GM18499 (cell line): ENCODE data around the gene NOL8.

Experiments
- ATAC-seq: cut with Tn5 transposase; IDR thresholded peaks from one replicate; pipeline ENCODE4 v1.9.1; 2021; ENCODE audit warnings: moderate number of reproducible peaks; ENCODE audit not compliant: insufficient read depth, unreplicated experiment

Gene NOL8

GRCh38 chr9:92313624-92314012 lies 11.5 kb downstream of the NOL8 start:
- ATAC-seq: no peak

GRCh38 chr9:92312887-92313623 lies 12.1 kb downstream of the NOL8 start:
- ATAC-seq: no peak

GRCh38 chr9:92310562-92310961 lies 14.6 kb downstream of the NOL8 start:
- ATAC-seq: no peak

GRCh38 chr9:92308893-92309292 lies 16.3 kb downstream of the NOL8 start:
- no peak for ATAC-seq

- ATAC-seq: no peak
These were observed 24.2 kb downstream of the NOL8 start for GRCh38 chr9:92300936-92301335.

- no peak for ATAC-seq
These were observed 26.0 kb downstream of the NOL8 start for GRCh38 chr9:92299116-92299515.

- no peak for ATAC-seq
These were observed 27.1 kb downstream of the NOL8 start for GRCh38 chr9:92298036-92298435.

GRCh38 chr9:92297611-92298010 lies 27.5 kb downstream of the NOL8 start:
- ATAC-seq: no peak

GRCh38 chr9:92295827-92296258 lies 29.3 kb downstream of the NOL8 start:
- ATAC-seq: no peak

- no peak for ATAC-seq
These were observed 29.8 kb downstream of the NOL8 start for GRCh38 chr9:92295240-92295790.

- ATAC-seq: no peak
These were observed 30.9 kb downstream of the NOL8 start for GRCh38 chr9:92294297-92294676.

- peak; percentile 81 for ATAC-seq
These were observed 31.5 kb downstream of the NOL8 start, which contains the start of gene IARS1 for GRCh38 chr9:92293452-92294296. IARS1 (minus strand) TSS chr9:92293697; CDS start chr9:92289419, 4,278 bp downstream.

GRCh38 chr9:92293075-92293354 lies 32.1 kb downstream of the NOL8 start:
- ATAC-seq: no peak

GRCh38 chr9:92292338-92293074 lies 32.6 kb downstream of the NOL8 start:
- ATAC-seq: no peak

GRCh38 chr9:92291577-92291976 lies 33.6 kb downstream of the NOL8 start:
- no peak for ATAC-seq

GRCh38 chr9:92290785-92291429 lies 34.2 kb downstream of the NOL8 start:
- ATAC-seq: no peak

GRCh38 chr9:92289708-92290390 lies 35.3 kb downstream of the NOL8 start:
- no peak for ATAC-seq

GRCh38 chr9:92279302-92279701 lies 45.8 kb downstream of the NOL8 start:
- no peak for ATAC-seq

GRCh38 chr9:92278110-92278509 lies 47.0 kb downstream of the NOL8 start:
- no peak for ATAC-seq
